ENCODE results near the gene NGRN.
"Not testable (repeated sequence)": the region's sequence is repeated elsewhere in the genome, so short reads cannot be mapped to it uniquely, and the experiment has no call there.

The NGRN gene

GRCh38 chr15:90234096-90234988 lies 31.1 kb upstream of the NGRN start, which contains the start of gene GDPGP1:
Gene GDPGP1, plus strand, starts transcription at chr15:90234209. Its CDS starts 6,700 bp downstream, at chr15:90240909.
- DNase-seq: no peak

DNA sequence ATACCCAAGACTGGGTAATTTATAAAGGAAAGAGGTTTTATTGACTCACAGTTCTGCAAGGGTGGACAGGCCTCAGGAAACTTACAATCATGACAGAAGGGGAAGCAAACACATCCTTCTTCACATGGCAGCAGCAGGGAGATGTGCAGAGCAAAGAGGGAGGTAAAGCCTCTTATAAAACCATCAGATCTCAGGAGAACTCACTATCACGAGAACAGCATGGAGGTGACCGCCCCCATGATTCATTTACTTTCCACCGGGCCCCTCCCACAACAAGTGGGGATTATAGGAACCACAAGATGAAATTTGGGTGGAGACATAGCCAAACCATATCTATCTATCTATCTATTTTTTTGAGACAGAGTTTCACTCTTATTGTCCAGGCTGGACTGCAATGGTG lies 26.1 kb upstream of the NGRN start:
- DNase-seq: no peak

- no peak for DNase-seq
These were observed 24.6 kb upstream of the NGRN start for GRCh38 chr15:90240856-90241255.

DNA sequence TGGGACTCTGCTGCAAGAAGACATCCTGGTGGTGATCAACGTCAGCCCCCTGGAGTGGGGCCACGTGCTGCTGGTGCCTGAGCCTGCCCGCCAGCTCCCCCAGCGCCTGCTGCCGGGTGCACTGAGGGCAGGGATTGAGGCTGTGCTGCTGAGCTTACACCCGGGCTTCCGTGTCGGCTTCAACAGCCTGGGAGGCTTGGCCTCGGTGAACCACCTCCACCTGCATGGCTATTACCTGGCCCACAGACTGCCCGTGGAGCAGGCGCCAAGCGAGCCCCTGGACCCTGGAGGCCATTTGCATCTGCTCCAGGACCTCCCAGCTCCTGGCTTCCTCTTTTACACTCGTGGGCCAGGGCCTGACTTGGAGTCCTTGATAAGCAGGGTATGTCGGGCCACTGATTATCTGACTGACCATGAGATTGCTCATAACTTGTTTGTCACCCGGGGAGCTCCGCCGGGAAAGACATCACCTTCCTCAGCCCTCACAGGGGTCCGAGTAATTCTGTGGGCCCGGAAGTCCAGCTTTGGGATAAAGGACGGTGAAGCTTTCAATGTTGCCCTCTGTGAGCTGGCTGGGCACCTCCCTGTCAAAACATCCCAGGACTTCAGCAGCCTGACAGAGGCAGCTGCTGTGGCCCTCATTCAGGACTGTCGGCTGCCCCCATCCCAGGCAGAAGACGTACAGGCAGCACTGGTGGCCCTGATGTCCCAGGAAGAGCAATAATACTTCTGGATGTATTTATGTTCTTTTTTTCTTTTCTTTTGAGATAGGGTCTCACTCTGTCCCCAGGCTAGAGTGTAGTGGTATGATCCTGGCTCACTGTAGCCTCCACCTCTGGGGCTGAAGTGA lies 23.9 kb upstream of the NGRN start:
- no peak for DNase-seq

GRCh38 chr15:90243943-90244639 lies 21.4 kb upstream of the NGRN start:
- no peak for DNase-seq

GRCh38 chr15:90248789-90249202 lies 16.7 kb upstream of the NGRN start:
- no peak for DNase-seq

DNA sequence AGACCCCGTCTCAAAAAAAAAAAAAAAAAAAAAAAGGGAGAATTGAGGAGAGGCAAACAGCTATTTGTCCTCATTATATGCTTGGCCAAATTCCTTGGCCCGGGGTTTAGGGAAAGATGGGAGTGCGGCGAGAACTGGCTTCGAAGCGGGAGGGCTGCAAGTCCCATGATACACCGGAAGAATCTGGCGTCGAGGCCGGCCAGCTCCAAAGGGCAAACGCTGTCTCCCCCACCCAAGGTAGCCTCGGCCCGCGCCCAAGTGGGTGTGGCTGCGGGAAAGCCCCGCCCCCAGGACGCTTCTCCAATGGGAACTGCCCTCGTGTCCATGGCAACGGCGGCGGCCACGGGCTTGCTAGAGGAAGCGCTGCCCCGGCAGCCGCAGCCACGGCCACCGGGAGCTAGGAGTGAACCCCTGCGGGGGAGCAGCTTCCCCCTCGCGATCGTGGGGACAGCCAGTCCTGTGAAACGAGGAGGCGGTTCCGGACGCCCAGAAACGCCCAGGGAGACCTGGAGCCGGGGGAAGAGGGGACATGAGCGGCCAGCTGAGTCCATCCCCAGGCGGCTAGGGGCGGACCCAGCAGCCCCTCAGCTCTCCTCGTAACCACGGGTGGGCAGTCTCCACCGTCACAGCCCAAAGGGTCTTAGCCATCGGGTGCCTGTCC lies 16.1 kb upstream of the NGRN start, which contains the start of gene TTLL13:
Gene TTLL13 (plus strand): TSS at position 354 of the 661 bp plus-strand sequence. CDS start 1,075 bp downstream, outside the sequence.
- peak; percentile 69 for DNase-seq

DNA sequence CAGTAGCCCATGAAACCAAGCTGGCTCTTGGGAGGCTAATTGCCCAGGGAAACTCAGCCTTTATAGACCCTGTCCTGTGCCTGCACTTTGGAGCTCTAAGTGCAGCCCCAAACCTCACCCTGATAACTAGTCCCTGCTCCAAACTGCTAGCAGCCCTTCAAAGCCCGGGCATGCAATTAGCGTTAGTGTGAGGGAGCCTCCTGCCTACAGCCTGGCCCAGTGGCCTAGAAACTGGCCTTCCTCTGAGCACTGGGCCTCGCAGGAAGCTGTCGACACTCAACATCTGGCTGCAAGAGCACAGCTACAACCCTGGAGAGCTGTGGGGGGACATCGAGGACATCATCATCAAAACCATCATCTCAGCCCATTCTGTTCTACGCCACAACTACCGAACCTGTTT lies 7.7 kb upstream of the NGRN start:
- DNase-seq: no peak

GRCh38 chr15:90259524-90259923 lies 5.9 kb upstream of the NGRN start:
- DNase-seq: peak; percentile 70

GRCh38 chr15:90260731-90261130 lies 4.7 kb upstream of the NGRN start:
- DNase-seq: not testable (repeated sequence)

DNA sequence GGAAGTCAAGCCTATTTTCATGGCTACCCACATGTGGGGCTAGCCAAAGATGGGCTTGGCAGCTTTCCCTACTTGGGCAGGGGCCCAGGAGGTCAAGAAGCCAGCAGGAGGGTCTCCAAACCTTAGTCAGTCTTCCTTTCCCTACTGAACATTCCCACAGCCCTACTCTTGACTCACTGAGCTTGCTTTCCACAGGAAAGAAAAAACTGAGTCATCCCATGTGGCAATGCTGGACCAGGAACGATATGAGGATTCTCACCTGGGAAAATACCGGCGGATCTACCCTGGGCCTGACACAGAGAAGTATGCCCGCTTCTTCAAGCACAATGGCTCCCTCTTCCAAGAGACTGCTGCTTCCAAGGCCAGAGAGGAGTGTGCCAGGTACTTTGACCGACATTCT lies 3.7 kb upstream of the NGRN start:
- DNase-seq: no peak

- DNase-seq: no peak
These were observed 3.0 kb upstream of the NGRN start for GRCh38 chr15:90262426-90262825.

DNA sequence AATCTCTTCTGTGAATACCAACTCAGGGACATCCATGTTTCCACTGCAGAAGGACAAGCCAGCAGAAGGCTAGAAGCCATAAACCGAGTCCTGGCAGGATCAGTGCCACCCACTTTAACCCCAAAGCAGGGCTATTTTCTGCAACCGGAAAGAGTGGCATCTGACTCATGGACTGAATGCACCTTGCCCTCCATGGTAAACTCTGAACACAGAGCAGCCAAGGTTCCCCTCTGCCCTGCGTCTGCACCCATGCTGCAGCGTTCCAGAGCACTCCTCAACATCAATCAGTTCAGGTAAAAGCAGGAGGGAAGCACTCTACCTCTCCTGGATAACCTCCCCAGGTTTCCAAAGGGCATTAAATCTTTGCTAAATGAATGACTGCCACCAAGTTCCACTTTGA lies 801 bp upstream of the NGRN start:
- DNase-seq: peak; percentile 70

- peak; percentile 65 for DNase-seq
These were observed 574 bp downstream of the NGRN start for GRCh38 chr15:90266061-90266431.

- DNase-seq: peak; percentile 43
These were observed 1.0 kb downstream of the NGRN start for GRCh38 chr15:90266485-90266884.

DNA sequence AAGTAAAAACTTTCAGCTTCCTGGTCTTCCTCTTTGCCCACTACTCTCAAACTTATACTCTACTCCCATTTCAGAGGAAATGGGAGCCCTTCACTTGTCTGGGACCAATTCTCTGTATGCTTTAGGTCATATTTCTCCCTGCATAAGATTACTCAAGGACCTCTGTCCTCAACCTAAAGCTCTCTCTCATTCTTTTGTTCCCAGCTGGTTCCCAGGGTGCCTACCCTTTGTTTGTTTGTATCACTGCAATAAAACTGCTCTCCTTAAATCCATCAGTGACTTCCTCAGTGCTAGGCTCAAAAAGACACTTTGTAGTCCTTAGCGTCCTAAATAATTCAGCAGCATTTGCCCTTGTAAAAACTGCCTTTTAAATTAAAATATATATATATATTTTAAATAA lies 2.9 kb downstream of the NGRN start:
- DNase-seq: no peak

GRCh38 chr15:90270502-90271150 lies 5.2 kb downstream of the NGRN start:
- DNase-seq: no peak

GRCh38 chr15:90271459-90272166 lies 6.1 kb downstream of the NGRN start:
- no peak for DNase-seq

DNA sequence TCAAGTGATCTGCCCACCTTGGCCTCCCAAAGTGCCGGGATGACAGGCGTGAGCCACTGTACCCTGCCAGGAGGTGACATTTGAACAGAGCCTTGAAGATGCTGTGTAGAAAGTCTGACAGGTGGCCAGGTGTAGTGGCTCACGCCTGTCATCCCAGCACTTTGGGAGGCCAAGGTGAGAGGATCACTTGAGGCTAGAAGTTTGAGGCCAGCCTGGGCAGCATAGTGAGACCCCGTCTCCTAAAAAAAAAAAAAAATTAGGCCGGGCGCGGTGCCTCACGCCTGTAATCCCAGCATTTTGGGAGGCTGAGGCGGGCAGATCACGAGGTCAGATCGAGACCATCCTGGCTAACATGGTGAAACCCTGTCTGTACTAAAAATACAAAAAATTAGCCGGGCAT lies 13.0 kb downstream of the NGRN start:
- DNase-seq: not testable (repeated sequence)

GRCh38 chr15:90280743-90281142 lies 15.3 kb downstream of the NGRN start:
- DNase-seq: not testable (repeated sequence)

DNA sequence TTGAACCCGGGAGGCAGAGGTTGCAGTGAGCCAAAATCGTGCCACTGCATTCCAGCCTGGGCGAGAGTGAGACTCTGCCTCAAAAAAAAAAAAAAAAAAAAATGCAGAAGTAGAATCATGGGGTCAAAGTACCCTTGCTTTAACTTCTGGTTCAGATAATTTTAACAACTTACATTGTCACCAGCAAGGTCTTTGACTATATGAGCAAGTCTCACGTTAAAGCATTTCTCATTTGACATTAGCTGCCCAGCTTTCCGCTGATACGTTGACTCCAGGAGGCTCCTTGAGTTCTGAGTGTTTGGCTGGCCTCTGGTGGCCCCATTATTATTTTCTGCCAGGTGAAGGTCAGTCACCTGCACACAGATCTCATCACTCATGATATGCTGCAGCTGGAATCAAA lies 16.2 kb downstream of the NGRN start:
- DNase-seq: not testable (repeated sequence)
